ENCODE data around the gene RBFOX2. TPM values are rescaled to one million over a fixed set of nuclear protein-coding genes. Genes with fewer than 3 reads are reported as not detected.

RBFOX2 gene
- total RNA-seq, 1 experiment from 2014 or later = 24.2 TPM

- no peaks in the 10 kb centered on the region for H3K79me2 ChIP-seq (ENCODE audit: low read length)
- DNase-seq = no peak
- no peak overlapping the region for H3K4me2 ChIP-seq (ENCODE audit: low read depth, low read length, poor library complexity, severe bottlenecking)
- no peaks in the 10 kb centered on the region for H3K27me3 ChIP-seq (ENCODE audit: low read length)
- no peaks in the 10 kb centered on the region for H3K9me3 ChIP-seq (ENCODE audit: low read length)
- H3K9me2 ChIP-seq (replicated peaks; ENCODE audit: insufficient read depth, low read length) = no peaks in the 10 kb centered on the region
- H3K4me3 ChIP-seq (ENCODE audit: low read length) = no peak overlapping the region
- no peak overlapping the region for H3K27ac ChIP-seq (ENCODE audit: low read length)
- H3K9ac ChIP-seq (ENCODE audit: low read length) = no peak overlapping the region
- peaks cover 36% of the 10 kb centered on the region for H4K20me1 ChIP-seq (ENCODE audit: insufficient read depth, low read depth, low read length)
- no peak overlapping the region for H2AFZ ChIP-seq (ENCODE audit: low read length)
- peaks cover 8% of the 10 kb centered on the region for H3K4me1 ChIP-seq (ENCODE audit: low read length)
- no peaks in the 10 kb centered on the region for H3K36me3 ChIP-seq (ENCODE audit: insufficient read depth, low read length)
Observed at GRCh38 chr22:35973388-35973787, 55.2 kb downstream of the RBFOX2 start.

GRCh38 chr22:35972559-35972958 lies 56.1 kb downstream of the RBFOX2 start:
- no peaks in the 10 kb centered on the region for H3K79me2 ChIP-seq (ENCODE audit: low read length)
- no peak overlapping the region for H3K4me2 ChIP-seq (ENCODE audit: low read depth, low read length, poor library complexity, severe bottlenecking)
- peaks cover 8% of the 10 kb centered on the region for H3K4me1 ChIP-seq (ENCODE audit: low read length)
- H3K4me3 ChIP-seq (ENCODE audit: low read length) = no peak overlapping the region
- no peaks in the 10 kb centered on the region for H3K9me2 ChIP-seq (replicated peaks; ENCODE audit: insufficient read depth, low read length)
- H4K20me1 ChIP-seq (ENCODE audit: insufficient read depth, low read depth, low read length) = peaks cover 30% of the 10 kb centered on the region
- no peaks in the 10 kb centered on the region for H3K27me3 ChIP-seq (ENCODE audit: low read length)
- H3K9me3 ChIP-seq (ENCODE audit: low read length) = no peaks in the 10 kb centered on the region
- H2AFZ ChIP-seq (ENCODE audit: low read length) = no peak overlapping the region
- no peaks in the 10 kb centered on the region for H3K36me3 ChIP-seq (ENCODE audit: insufficient read depth, low read length)
- no peak overlapping the region for H3K9ac ChIP-seq (ENCODE audit: low read length)
- H3K27ac ChIP-seq (ENCODE audit: low read length) = no peak overlapping the region
- DNase-seq = no peak

GRCh38 chr22:35971456-35972119 lies 57.0 kb downstream of the RBFOX2 start:
- no peak for DNase-seq
- no peaks in the 10 kb centered on the region for H3K79me2 ChIP-seq (ENCODE audit: low read length)
- H3K4me2 ChIP-seq (ENCODE audit: low read depth, low read length, poor library complexity, severe bottlenecking) = no peak overlapping the region
- H3K9me2 ChIP-seq (replicated peaks; ENCODE audit: insufficient read depth, low read length) = no peaks in the 10 kb centered on the region
- peaks cover 30% of the 10 kb centered on the region for H4K20me1 ChIP-seq (ENCODE audit: insufficient read depth, low read depth, low read length)
- no peaks in the 10 kb centered on the region for H3K9me3 ChIP-seq (ENCODE audit: low read length)
- H3K27me3 ChIP-seq (ENCODE audit: low read length) = no peaks in the 10 kb centered on the region
- no peak overlapping the region for H2AFZ ChIP-seq (ENCODE audit: low read length)
- no peak overlapping the region for H3K27ac ChIP-seq (ENCODE audit: low read length)
- peaks cover 8% of the 10 kb centered on the region for H3K4me1 ChIP-seq (ENCODE audit: low read length)
- H3K36me3 ChIP-seq (ENCODE audit: insufficient read depth, low read length) = no peaks in the 10 kb centered on the region
- no peak overlapping the region for H3K9ac ChIP-seq (ENCODE audit: low read length)
- H3K4me3 ChIP-seq (ENCODE audit: low read length) = no peak overlapping the region

- H3K4me3 ChIP-seq (ENCODE audit: low read length) = no peak overlapping the region
- H3K9ac ChIP-seq (ENCODE audit: low read length) = no peak overlapping the region
- no peaks in the 10 kb centered on the region for H3K27me3 ChIP-seq (ENCODE audit: low read length)
- H3K79me2 ChIP-seq (ENCODE audit: low read length) = no peaks in the 10 kb centered on the region
- no peak overlapping the region for H3K27ac ChIP-seq (ENCODE audit: low read length)
- H3K9me2 ChIP-seq (replicated peaks; ENCODE audit: insufficient read depth, low read length) = no peaks in the 10 kb centered on the region
- no peak overlapping the region for H3K4me2 ChIP-seq (ENCODE audit: low read depth, low read length, poor library complexity, severe bottlenecking)
- H3K4me1 ChIP-seq (ENCODE audit: low read length) = peaks cover 8% of the 10 kb centered on the region
- no peak for DNase-seq
- H2AFZ ChIP-seq (ENCODE audit: low read length) = no peak overlapping the region
- H3K36me3 ChIP-seq (ENCODE audit: insufficient read depth, low read length) = no peaks in the 10 kb centered on the region
- peaks cover 30% of the 10 kb centered on the region for H4K20me1 ChIP-seq (ENCODE audit: insufficient read depth, low read depth, low read length)
- no peaks in the 10 kb centered on the region for H3K9me3 ChIP-seq (ENCODE audit: low read length)
Observed at GRCh38 chr22:35970616-35971455, 57.8 kb downstream of the RBFOX2 start.

GRCh38 chr22:35967046-35967397 lies 61.6 kb downstream of the RBFOX2 start:
- no peak overlapping the region for H3K4me2 ChIP-seq (ENCODE audit: low read depth, low read length, poor library complexity, severe bottlenecking)
- H3K27me3 ChIP-seq (ENCODE audit: low read length) = no peaks in the 10 kb centered on the region
- no peak overlapping the region for H3K9ac ChIP-seq (ENCODE audit: low read length)
- H3K36me3 ChIP-seq (ENCODE audit: insufficient read depth, low read length) = no peaks in the 10 kb centered on the region
- peaks cover 13% of the 10 kb centered on the region for H4K20me1 ChIP-seq (ENCODE audit: insufficient read depth, low read depth, low read length)
- no peak overlapping the region for H2AFZ ChIP-seq (ENCODE audit: low read length)
- no peak overlapping the region for H3K27ac ChIP-seq (ENCODE audit: low read length)
- peaks cover 3% of the 10 kb centered on the region for H3K4me1 ChIP-seq (ENCODE audit: low read length)
- no peak overlapping the region for H3K4me3 ChIP-seq (ENCODE audit: low read length)
- no peak for DNase-seq
- H3K9me2 ChIP-seq (replicated peaks; ENCODE audit: insufficient read depth, low read length) = no peaks in the 10 kb centered on the region
- H3K9me3 ChIP-seq (ENCODE audit: low read length) = no peaks in the 10 kb centered on the region
- no peaks in the 10 kb centered on the region for H3K79me2 ChIP-seq (ENCODE audit: low read length)

- H3K79me2 ChIP-seq (ENCODE audit: low read length) = no peaks in the 10 kb centered on the region
- no peaks in the 10 kb centered on the region for H3K36me3 ChIP-seq (ENCODE audit: insufficient read depth, low read length)
Observed at GRCh38 chr22:35966314-35967045, 62.1 kb downstream of the RBFOX2 start.

GRCh38 chr22:35963237-35963810 lies 65.3 kb downstream of the RBFOX2 start:
- no peak overlapping the region for H3K9ac ChIP-seq (ENCODE audit: low read length)
- no peak overlapping the region for H2AFZ ChIP-seq (ENCODE audit: low read length)
- no peaks in the 10 kb centered on the region for H3K36me3 ChIP-seq (ENCODE audit: insufficient read depth, low read length)
- H3K4me2 ChIP-seq (ENCODE audit: low read depth, low read length, poor library complexity, severe bottlenecking) = no peak overlapping the region
- DNase-seq = no peak
- no peak overlapping the region for H3K27ac ChIP-seq (ENCODE audit: low read length)
- no peaks in the 10 kb centered on the region for H3K9me2 ChIP-seq (replicated peaks; ENCODE audit: insufficient read depth, low read length)
- no peaks in the 10 kb centered on the region for H3K4me1 ChIP-seq (ENCODE audit: low read length)
- no peaks in the 10 kb centered on the region for H3K9me3 ChIP-seq (ENCODE audit: low read length)
- no peak overlapping the region for H3K4me3 ChIP-seq (ENCODE audit: low read length)
- H3K79me2 ChIP-seq (ENCODE audit: low read length) = no peaks in the 10 kb centered on the region
- H4K20me1 ChIP-seq (ENCODE audit: insufficient read depth, low read depth, low read length) = peaks cover 18% of the 10 kb centered on the region; the same call in 1 of the 2 replicates
- H3K27me3 ChIP-seq (ENCODE audit: low read length) = no peaks in the 10 kb centered on the region

More at GRCh38 chr22:35966314-35967045, 62.1 kb downstream of the RBFOX2 start:
- Histone ChIP-seq H2AFZ (ENCODE audit: low read length) (no peak overlapping the region), H3K27me3 (ENCODE audit: low read length) (no peaks in the 10 kb centered on the region), H3K4me1 (ENCODE audit: low read length) (no peaks in the 10 kb centered on the region), H3K4me3 (ENCODE audit: low read length) (no peak overlapping the region), H4K20me1 (ENCODE audit: insufficient read depth, low read depth, low read length) (peaks cover 15% of the 10 kb centered on the region), H3K9ac (ENCODE audit: low read length) (no peak overlapping the region), H3K9me2 (replicated peaks; ENCODE audit: insufficient read depth, low read length) (no peaks in the 10 kb centered on the region), H3K9me3 (ENCODE audit: low read length) (no peaks in the 10 kb centered on the region), H3K27ac (ENCODE audit: low read length) (no peak overlapping the region), H3K4me2 (ENCODE audit: low read depth, low read length, poor library complexity, severe bottlenecking) (no peak overlapping the region)
- DNase-seq = no peak

Data from Karpas-422 (cell line).